GM12872 (cell line): ENCODE measurements around the gene MYO18A.

Experiments
- CTCF ChIP-seq: IDR thresholded peaks from 3 replicates; pipeline ENCODE4 v1.5.1; 2011; ENCODE audit warnings: low read depth, mild to moderate bottlenecking, low read length, moderate library complexity; ENCODE audit not compliant: insufficient read depth

Gene MYO18A

GRCh38 chr17:29146369-29146972 is 33.7 kb downstream of the MYO18A start:
- no peak for TF ChIP-seq CTCF

GRCh38 chr17:29145289-29146073 is 34.7 kb downstream of the MYO18A start:
- TF ChIP-seq CTCF = peak; percentile 85

- TF ChIP-seq CTCF = peak; percentile 61; the same call in 2 of the 3 replicates
Observed at GRCh38 chr17:29143894-29144293, 36.3 kb downstream of the MYO18A start.

- TF ChIP-seq CTCF = no peak
Observed at GRCh38 chr17:29141514-29141876, 38.7 kb downstream of the MYO18A start.

GRCh38 chr17:29140631-29141513 is 39.3 kb downstream of the MYO18A start:
- TF ChIP-seq CTCF = no peak

- no peak for TF ChIP-seq CTCF
Observed at GRCh38 chr17:29140051-29140621, 40.1 kb downstream of the MYO18A start.
